Endothelial cell of umbilical vein (primary cell): ENCODE measurements around the gene RBM4B. TPM values are rescaled to one million over a fixed set of nuclear protein-coding genes. Genes with fewer than 3 reads are reported as not detected.
A peak's percentile ranks its signal among the peaks of the same experiment; 100 is the strongest.

Experiments used
- BruUV-seq: library from RNA; stranded (reverse); fragments of 400-500 nt; replicated peaks from 2 replicates; lab custom pipeline; 2021; lab: Mats Ljungman, UMichigan
- CTCF ChIA-PET: fragments of 300-600, 350-600 bp; sonication (Branson Sonifier 250); formaldehyde crosslinking; loops from one replicate; lab custom pipeline; 2021; ENCODE audit warnings: antibody characterized with exemption, inconsistent platforms; lab: Charles Lee
- POLR2A ChIA-PET: fragments of 300-600, 350-600 bp; sonication (Branson Sonifier 250); formaldehyde crosslinking; loops from one replicate; lab custom pipeline; 2021; ENCODE audit warnings: antibody characterized with exemption, inconsistent platforms; lab: Charles Lee
- DNase-seq: peaks from one replicate; pipeline ENCODE4 v3.0.0-alpha.2; 2011; ENCODE audit warnings: low read depth, low spot score
- FAIRE-seq: peaks from 2 replicates; lab custom pipeline; 2011; peaks lifted over from hg19 to GRCh38; lab: Jason Lieb, UNC
- H2AFZ ChIP-seq: 2 replicates; pipeline ENCODE4 v1.6.0; 2012; ENCODE audit warnings: low read depth, low read length, control low read depth, inconsistent platforms
- H3K27ac ChIP-seq: 2 replicates; pipeline ENCODE4 v1.5.1; 2011; ENCODE audit warnings: low read depth, mild to moderate bottlenecking, control low read depth, low read length, moderate library complexity; ENCODE audit not compliant: insufficient read depth
- H3K27me3 ChIP-seq, 2 experiments: 2 replicates each; pipeline versions ENCODE4 v1.6.0 to v1.6.1; 2011; ENCODE audit warnings: low read length in 2 of 2, mixed read lengths in 1 of 2; ENCODE audit not compliant: control insufficient read depth in 2 of 2, insufficient read depth in 2 of 2
- H3K36me3 ChIP-seq, 2 experiments: 2 replicates in 1 of 2; 3 replicates in 1 of 2; pipeline ENCODE4 v1.5.1; 2011; ENCODE audit warnings: low read length in 2 of 2, mild to moderate bottlenecking in 1 of 2, moderate library complexity in 1 of 2; ENCODE audit not compliant: control insufficient read depth in 2 of 2, insufficient read depth in 2 of 2; ENCODE audit errors: extremely low read depth in 1 of 2
- H3K4me1 ChIP-seq: 3 replicates; pipeline ENCODE4 v1.5.1; 2011; ENCODE audit warnings: mild to moderate bottlenecking, low read length; ENCODE audit not compliant: control insufficient read depth, insufficient read depth; ENCODE audit errors: extremely low read depth
- H3K4me2 ChIP-seq: 2 replicates; pipeline ENCODE4 v1.6.1; 2011; ENCODE audit warnings: low read length, control low read depth, mixed read lengths; ENCODE audit not compliant: insufficient read depth
- H3K4me3 ChIP-seq, 3 experiments: fragments of 200-600 bp in 1 of 3; sonication (generic), shearing (Covaris generic) in 1 of 3; replicated peaks in 1 of 3; 2 replicates each; pipeline ENCODE4 v1.5.1; 2011 to 2016; ENCODE audit warnings: control low read depth in 3 of 3, low read length in 3 of 3, mild to moderate bottlenecking in 2 of 3, inconsistent platforms in 1 of 3, low read depth in 1 of 3, moderate library complexity in 1 of 3; ENCODE audit not compliant: insufficient read depth in 1 of 3
- H3K79me2 ChIP-seq: 2 replicates; pipeline ENCODE4 v1.6.0; 2012; ENCODE audit warnings: low read length, inconsistent platforms; ENCODE audit not compliant: control insufficient read depth, insufficient read depth
- H3K9ac ChIP-seq: replicated peaks from 2 replicates; pipeline ENCODE3; 2011; ENCODE audit warnings: low read length, control low read depth; ENCODE audit not compliant: insufficient read depth; ENCODE audit errors: extremely low read depth
- H3K9me1 ChIP-seq: replicated peaks from 3 replicates; pipeline ENCODE4 v1.6.0; 2011; ENCODE audit warnings: mild to moderate bottlenecking, low read length; ENCODE audit not compliant: control insufficient read depth, insufficient read depth; ENCODE audit errors: extremely low read depth
- H3K9me3 ChIP-seq: replicated peaks from 2 replicates; pipeline ENCODE4 v1.5.1; 2012; ENCODE audit warnings: low read length, inconsistent platforms; ENCODE audit not compliant: control insufficient read depth, insufficient read depth
- H4K20me1 ChIP-seq: replicated peaks from 2 replicates; pipeline ENCODE3; 2011; ENCODE audit warnings: mild to moderate bottlenecking, low read length; ENCODE audit not compliant: control insufficient read depth, insufficient read depth; ENCODE audit errors: extremely low read depth
- CTCF ChIP-seq, 2 donors: IDR thresholded peaks; 1 replicate in 1 of 2; 2 replicates in 1 of 2; pipeline ENCODE4 v1.5.1; 2011; ENCODE audit warnings: low read length in 2 of 2, mild to moderate bottlenecking in 2 of 2, moderate library complexity in 2 of 2, control low read depth in 1 of 2, inconsistent platforms in 1 of 2, low read depth in 1 of 2; ENCODE audit not compliant: insufficient read depth in 1 of 2; ENCODE audit errors: extremely low read depth in 1 of 2
- EZH2 ChIP-seq: IDR thresholded peaks from 2 replicates; pipeline ENCODE4 v1.6.1; 2012; ENCODE audit warnings: borderline replicate concordance, low read depth, mild to moderate bottlenecking, moderate library complexity, low read length, inconsistent platforms; ENCODE audit not compliant: severe bottlenecking
- FOS ChIP-seq: IDR thresholded peaks from 2 replicates; pipeline ENCODE4 v1.6.1; 2011; ENCODE audit warnings: mild to moderate bottlenecking, low read length, moderate library complexity, borderline replicate concordance; ENCODE audit not compliant: insufficient read depth
- GATA2 ChIP-seq: IDR thresholded peaks from 2 replicates; pipeline ENCODE4 v1.7.0; 2011; ENCODE audit warnings: low read depth, mild to moderate bottlenecking, moderate library complexity, mixed read lengths, low read length; ENCODE audit not compliant: insufficient read length, insufficient read depth
- JUN ChIP-seq: IDR thresholded peaks from 2 replicates; pipeline ENCODE4 v1.6.1; 2011; ENCODE audit warnings: borderline replicate concordance, low read depth; ENCODE audit not compliant: insufficient read length, insufficient read depth
- MAX ChIP-seq: IDR thresholded peaks from 2 replicates; pipeline ENCODE4 v1.6.1; 2011; ENCODE audit not compliant: insufficient read depth, insufficient read length
- MYC ChIP-seq: IDR thresholded peaks from one replicate; pipeline ENCODE4 v1.6.1; 2011; ENCODE audit warnings: mild to moderate bottlenecking, low read depth, low read length
- POLR2A ChIP-seq: IDR thresholded peaks from 2 replicates; pipeline ENCODE4 v1.6.1; 2012; ENCODE audit warnings: low read depth, mild to moderate bottlenecking, control low read depth, low read length
- POLR2AphosphoS5 ChIP-seq: IDR thresholded peaks from 2 replicates; pipeline ENCODE4 v1.6.1; 2012; ENCODE audit warnings: low read depth, mild to moderate bottlenecking, control low read depth, low read length, moderate library complexity; ENCODE audit not compliant: insufficient read depth
- dilution Hi-C: fragments of 300-500 bp; cut with MboI; formaldehyde crosslinking; loops from one replicate; pipeline ENCODE4 v1.15.0; 2019; ENCODE audit warnings: low sequenced_read_pairs; ENCODE audit not compliant: extremely low pct_ligation_motif_present
- intact Hi-C: fragments of 100-400 bp; cut with micrococcal nuclease; formaldehyde crosslinking; loops from one replicate; pipeline ENCODE4 v1.10.0; 2022
- polyA plus RNA-seq, 4 experiments: library from polyadenylated mRNA; depleted of rRNA in 3 of 4; stranded (reverse) in 3 of 4; unstranded in 1 of 4; fragments of >200 nt; gene quantifications; 2 replicates each; pipeline versions ENCODE4 v1.2.1 to v1.2.3, GENCODE V29; 2011 to 2012; ENCODE audit warnings: missing spikeins in 1 of 4
- total RNA-seq: library from RNA; stranded (reverse); gene quantifications from 2 replicates; pipeline ENCODE4 v1.2.3, GENCODE V29; 2021

Gene RBM4B
- total and polyA plus RNA-seq, 2 donors (not counting 3 experiments of a cell fraction or from before 2014, with no cell fraction given): 22.2 to 31.2 TPM

GRCh38 chr11:66720223-66720898 lies 42.7 kb upstream of the RBM4B start:
- Histone ChIP-seq H2AFZ (no peak overlapping the region), H3K79me2 (no peaks in the 10 kb centered on the region), H3K9me1 (no peaks in the 10 kb centered on the region), H3K4me1 (no peaks in the 10 kb centered on the region), H3K4me2 (no peak overlapping the region), H3K9me3 (no peaks in the 10 kb centered on the region), H4K20me1 (no peaks in the 10 kb centered on the region), H3K4me3 (no peak overlapping the region), H3K27ac (no peak overlapping the region), H3K9ac (no peak overlapping the region), H3K27me3 (no peaks in the 10 kb centered on the region), H3K36me3 (no peaks in the 10 kb centered on the region)
- no TSS peak for BruUV-seq
- intact Hi-C loops: no loop called here
- no peak for TF ChIP-seq EZH2
- dilution Hi-C loops: no loop called here
- ChIA-PET POLR2A (no interaction called here), CTCF (interaction anchor here (0.8 kb wide), 1 partner anchor 9 kb away, joined by 3 read pairs; no protein-coding TSS in a partner anchor)
- DNase-seq (peak; percentile 38), FAIRE-seq (peak; percentile 64)

GRCh38 chr11:66719111-66719872 lies 41.6 kb upstream of the RBM4B start:
- Histone ChIP-seq H3K27me3 (no peaks in the 10 kb centered on the region), H3K9me1 (no peaks in the 10 kb centered on the region), H3K4me1 (no peaks in the 10 kb centered on the region), H3K9ac (no peak overlapping the region), H3K9me3 (no peaks in the 10 kb centered on the region), H3K79me2 (no peaks in the 10 kb centered on the region), H3K4me3 (no peak overlapping the region), H3K36me3 (no peaks in the 10 kb centered on the region), H3K4me2 (no peak overlapping the region), H3K27ac (no peak overlapping the region), H2AFZ (no peak overlapping the region), H4K20me1 (no peaks in the 10 kb centered on the region)
- intact Hi-C loops: no loop called here
- ChIA-PET POLR2A (no interaction called here), CTCF (interaction anchor here (0.8 kb wide), 1 partner anchor 8 kb away, joined by 3 read pairs; no protein-coding TSS in a partner anchor)
- no TSS peak for BruUV-seq
- DNase-seq (no peak), FAIRE-seq (no peak)
- dilution Hi-C loops: no loop called here
- TF ChIP-seq GATA2: no peak
- TF ChIP-seq MYC: no peak
- no peak for TF ChIP-seq EZH2
- TF ChIP-seq MAX: no peak
- no peak for TF ChIP-seq POLR2AphosphoS5
- TF ChIP-seq FOS: no peak
- TF ChIP-seq CTCF (IDR thresholded peaks at IDR 0.05; ENCODE audit: extremely low read depth in 1 of 2, insufficient read depth in 1 of 2, low read depth in 1 of 2, low read length in 2 of 2): no peak
- TF ChIP-seq POLR2A: no peak
- TF ChIP-seq JUN: no peak
